Measurements from ENCODE around the gene DTNBP1. TPM values are rescaled to one million over a fixed set of nuclear protein-coding genes. Genes with fewer than 3 reads are reported as not detected.

Gene DTNBP1
- total RNA-seq, 1 donor from 2014 or later = 9.4 TPM

DNA sequence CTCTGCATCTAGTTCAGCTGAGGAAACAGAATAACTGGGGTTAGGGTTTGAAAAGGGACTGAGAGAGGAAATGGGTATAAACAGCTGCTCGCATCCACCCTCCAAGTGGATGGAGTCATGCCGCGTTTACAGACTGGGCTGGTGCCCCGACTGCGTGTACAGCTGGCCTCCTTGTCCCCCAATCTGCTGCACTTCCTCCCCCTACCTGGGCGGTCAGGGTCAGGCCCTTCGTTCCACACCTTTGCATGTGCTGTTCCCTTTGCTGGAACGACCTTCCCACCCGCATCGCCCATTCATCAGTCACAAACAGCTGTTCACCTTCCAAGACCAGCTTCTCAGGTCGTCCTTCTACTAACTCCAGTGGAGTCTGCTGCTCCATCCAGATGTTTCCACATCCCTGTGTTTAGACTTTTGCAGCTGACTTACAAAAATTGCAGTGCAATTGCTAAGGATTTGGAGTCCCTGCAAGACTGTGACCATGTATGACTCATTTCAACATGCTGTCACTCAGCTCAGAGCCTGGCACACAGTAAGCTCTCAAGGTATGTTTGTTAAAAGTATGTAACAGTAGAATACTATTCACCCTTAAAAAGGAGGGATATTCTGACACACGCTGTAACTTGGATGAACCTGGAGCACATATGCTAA is 129.3 kb downstream of the DTNBP1 start:
- DNase-seq (ENCODE audit: low read depth in 2 of 2) = no peak

DNA sequence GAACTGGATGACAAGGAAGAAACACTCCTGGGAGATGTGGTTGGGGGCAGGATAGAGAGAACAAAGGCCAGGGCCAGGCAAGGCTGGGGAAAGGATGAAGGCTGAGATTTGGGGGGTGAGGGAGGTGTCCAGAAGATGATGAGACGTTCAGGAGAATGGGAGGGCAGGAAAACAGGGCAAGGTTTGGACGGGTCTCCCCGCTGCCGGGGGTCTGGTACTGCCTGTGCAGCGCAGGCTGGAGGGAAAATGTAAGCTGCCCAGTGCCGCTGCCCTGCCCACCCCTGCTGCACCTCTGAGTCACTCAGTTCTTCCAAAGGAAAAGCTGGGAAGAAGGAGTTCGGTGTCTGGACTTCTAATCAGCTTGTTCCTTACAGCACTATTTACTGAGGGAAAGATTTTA is 130.9 kb downstream of the DTNBP1 start:
- no peak for DNase-seq (ENCODE audit: low read depth in 2 of 2)

DNA sequence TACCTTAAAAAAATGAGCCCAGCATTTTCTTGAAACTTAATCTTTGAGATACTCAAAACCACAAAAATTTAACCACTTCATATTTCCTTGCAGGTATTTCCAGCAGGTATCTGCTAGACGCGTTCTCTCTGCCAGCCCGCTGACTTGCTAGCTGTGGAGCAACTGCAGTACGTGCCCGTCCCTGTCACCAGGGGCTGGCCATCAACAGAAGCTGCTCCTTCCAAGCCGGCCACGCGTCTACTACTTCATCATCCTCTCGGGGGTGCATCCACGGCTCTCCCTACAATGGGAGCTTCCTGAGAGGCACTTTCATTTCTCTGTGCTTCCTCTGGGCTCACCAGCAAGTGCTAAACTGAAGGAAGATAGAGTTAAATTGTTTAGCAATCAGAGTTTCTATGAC is 132.4 kb downstream of the DTNBP1 start:
- DNase-seq (ENCODE audit: low read depth in 2 of 2) = no peak

DNA sequence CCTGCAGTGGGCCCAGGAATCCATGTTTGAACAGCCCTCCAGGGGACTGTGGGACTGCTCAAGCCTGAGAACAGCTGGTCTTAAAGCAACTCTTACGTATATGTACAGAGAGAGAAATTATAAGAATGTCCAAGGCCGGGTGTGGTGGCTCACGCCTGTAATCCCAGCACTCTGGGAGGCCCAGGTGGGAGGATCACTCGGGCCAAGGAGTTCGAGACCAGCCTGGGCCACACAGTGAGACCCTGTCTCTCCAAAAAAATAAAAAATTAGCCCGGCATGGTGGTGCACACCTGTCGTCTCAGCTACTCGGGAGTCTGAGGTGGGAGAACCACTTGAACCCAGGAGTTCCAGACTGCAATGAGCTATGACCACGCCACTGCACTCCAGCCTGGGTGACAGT is 134.0 kb downstream of the DTNBP1 start:
- DNase-seq (ENCODE audit: low read depth in 2 of 2) = no peak

DNA sequence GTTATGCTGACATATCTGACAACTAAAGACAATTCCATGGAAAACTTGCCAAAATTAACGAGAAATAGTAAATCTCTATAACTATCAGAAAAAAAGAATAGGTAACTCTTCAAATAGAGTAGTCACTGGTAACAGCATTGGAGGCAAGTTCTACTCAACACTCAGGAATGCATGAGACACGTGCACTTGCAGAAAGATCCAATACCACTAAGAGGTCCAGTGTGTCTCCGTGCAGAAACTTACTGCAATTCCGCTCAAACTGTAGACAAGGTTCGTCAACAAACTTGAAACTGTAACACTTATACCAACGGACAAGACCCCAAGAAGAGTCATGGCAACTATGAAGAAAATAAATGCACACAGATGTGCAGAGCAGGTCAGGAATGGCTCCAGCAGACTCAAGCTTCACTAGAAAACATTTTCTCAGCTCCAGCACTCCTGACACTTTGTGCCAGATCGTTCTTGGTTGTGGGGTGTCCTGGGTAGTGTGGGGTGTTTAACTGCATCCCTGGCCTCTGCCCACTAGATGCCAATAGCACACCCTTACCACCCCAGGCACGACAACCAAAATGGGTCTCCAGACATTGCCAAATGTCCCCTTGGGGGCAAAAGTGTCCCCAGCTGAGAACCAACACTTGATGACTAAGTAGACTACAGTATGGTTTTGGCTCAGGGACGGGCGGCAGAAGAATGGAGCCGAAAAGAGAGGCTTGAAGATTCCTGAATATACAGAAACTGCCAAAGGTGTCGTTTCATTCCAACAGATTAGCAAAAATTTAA is 134.8 kb downstream of the DTNBP1 start:
- no peak for DNase-seq (ENCODE audit: low read depth in 2 of 2)

DNA sequence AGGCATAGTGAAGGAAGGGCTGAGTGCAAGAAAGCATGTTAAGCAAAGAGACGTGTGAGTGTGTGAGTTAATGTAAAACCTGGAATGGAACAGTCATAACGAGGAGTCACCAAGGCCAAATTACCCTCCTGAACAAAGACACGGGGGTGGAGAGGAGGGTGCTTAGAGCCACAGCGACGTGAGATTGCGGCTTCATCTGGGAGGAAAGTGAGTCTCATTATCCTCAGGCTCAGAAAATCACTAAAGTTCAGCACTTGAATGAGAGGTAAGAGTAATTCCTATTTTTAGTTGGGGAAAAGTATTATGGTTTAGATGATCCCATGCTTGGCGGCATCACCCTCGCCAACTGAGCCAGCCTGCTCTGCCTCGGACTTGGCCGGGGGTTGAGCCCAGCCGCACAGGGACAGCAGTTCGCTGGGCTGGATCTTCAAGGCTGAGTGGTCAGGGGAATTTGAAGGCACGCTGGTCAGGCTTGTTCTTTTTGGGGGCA is 136.6 kb downstream of the DTNBP1 start:
- DNase-seq (ENCODE audit: low read depth in 2 of 2) = no peak

DNA sequence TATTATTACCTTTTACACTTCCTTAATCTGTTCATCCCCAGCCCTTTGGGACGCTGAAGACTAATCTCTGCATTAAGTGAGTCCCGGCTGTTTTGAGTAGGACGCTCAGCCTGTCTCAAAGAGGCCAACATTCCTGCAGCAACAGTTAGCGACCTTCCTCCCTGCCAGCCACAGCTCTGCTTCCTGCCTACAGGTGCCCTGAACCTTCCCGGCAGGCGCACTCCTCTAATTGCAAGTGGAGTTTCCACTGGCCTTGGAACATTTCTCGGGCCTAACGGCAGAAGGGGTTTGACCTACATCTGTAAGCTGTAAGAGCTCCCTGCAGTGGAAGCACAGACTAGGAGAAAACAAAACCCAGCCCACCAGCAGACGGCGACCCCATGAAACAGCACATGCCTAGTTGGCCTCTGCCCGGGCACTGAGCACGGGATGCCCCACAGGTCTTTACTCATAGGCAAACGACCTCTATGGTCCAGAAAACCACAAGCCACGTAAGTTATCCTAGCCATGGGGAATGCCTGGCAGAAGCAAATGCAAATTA is 137.9 kb downstream of the DTNBP1 start:
- DNase-seq (ENCODE audit: low read depth in 2 of 2) = no peak

DNA sequence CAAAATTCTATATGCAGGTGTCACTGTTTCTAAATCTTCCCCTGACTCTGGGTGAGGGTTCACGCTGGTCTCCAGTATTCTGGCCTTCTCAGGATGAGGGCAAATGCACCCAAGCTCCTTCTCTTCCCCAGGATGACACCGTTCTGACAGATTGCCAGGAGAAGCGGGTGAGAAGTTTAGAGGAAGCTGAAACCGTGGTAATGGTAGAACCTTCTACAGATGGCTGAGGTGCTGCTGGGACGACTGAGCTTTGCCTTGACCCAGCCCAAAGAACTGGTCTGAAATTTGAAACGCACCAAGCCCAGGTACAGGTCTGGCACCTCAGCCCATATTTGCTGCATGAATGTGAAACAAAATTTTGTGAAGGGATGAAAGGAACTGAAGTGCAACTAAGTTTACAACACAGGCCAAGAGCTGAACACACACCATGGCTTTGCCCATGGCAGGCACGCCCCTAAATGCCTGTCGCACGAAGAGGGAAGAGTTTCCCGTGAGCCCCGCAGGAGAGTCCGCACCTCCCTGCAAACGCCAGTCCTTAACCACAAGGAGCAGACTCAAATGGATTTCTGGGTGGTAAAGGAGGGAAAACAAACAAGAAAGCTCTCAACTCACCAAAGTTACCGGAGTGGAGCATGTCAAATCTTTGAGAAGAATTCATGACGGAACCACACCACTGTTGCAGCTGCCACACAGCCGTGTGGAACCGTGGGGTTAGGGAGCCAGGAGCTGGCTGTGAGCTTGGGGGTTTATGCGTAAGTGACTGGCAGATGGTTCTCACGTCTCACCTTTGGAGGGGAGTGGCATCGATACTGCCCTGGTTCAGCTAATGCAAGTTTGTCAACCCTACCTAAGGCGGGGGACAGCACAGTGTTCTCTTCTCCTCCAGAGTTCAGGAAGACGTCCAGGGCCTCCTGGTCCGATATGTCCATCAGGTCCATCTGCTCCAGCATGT is 138.9 kb downstream of the DTNBP1 start:
- no peak for DNase-seq (ENCODE audit: low read depth in 2 of 2)

DNA sequence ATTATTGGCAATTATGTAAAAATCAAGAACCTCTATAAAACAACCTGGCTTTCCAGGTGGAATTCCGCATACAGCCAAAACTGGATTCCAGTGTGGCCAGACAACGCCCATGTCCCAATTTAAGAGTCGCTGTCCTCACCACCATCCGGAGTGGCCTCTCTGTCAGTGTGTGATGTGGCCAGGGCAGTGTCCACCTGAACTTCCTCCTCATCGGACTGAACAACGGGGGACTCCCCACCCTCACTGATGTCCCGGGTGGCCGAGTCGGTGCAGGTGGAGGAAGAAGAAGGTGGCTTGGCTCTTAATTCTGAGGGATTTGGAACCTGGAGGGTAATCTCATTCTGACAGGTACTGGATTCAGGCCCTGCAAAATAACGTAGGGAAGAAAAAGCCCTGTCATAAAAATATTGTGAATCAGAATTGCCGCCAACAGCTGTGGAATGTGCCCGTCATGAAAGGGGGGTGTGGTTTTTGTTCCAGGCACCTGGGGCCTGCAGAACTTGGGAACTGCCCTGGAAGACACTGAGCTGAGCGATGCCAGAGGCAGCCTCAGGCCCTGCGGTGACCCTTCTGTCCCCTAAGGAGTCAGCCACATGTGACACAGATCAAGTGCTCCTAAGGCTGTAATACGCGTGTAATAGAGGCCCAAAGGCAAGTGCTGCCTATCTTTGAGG is 139.8 kb downstream of the DTNBP1 start:
- DNase-seq (ENCODE audit: low read depth in 2 of 2) = no peak

DNA sequence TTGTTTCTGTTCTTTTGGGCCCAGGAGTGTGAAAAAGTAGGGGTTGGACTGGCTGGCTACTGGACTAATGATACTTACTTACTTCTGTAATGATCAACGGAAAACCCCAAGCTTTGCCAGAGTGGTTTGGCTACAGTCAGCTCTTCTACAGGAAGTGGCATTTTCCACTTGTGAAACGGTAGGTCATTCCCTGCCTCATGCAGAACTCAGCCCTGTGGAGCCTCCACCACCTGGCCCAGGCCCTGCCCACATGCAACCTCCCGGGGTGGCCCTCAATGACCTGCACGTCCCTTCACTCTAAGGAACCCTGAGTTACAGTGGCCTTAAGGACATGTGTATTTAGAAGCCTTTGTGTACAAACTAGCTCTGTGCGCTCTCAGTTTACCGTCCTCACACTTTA is 140.4 kb downstream of the DTNBP1 start:
- DNase-seq (ENCODE audit: low read depth in 2 of 2) = peak; percentile 41 to 82

DNA sequence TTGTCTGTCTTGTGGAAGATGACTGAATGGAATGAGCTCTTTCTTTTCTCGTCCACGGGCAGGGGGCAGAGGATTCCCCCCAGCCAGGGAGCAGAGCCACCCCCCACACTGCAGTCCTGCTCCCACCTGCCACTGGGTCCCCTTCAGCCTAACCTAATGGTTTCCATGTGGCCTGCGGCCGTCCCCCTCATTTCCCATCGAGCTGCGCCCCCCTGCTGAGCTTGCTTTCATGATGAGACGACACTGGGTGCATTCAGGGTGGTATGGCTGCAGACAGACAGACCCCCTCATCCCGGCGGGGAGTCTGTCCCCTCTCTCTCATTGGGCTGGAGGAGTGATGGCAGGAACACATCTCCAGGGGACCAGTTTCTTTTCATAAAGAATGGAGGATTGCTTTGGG is 140.8 kb downstream of the DTNBP1 start:
- DNase-seq (ENCODE audit: low read depth in 2 of 2) = no peak

DNA sequence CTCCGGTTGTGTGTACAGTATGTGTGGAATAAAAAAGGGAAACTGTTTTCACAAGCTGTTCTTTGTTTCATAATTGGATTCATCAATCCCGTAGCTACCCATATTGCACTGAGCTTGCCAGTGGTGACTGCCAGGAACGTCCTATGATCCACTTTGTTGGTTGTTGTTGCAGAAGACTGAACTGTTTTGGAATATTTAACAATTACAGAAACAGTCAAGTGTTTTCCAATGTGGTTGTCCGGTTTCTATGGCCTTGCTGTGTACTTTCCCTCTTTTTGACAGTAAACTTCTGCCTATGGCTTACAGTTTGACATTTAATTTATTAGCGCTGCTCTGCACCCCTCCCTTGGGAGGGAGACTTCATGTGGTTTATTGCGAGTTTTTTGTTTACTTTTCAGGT is 141.2 kb downstream of the DTNBP1 start:
- peak in 1 of 2 donors; percentile 35 for DNase-seq (ENCODE audit: low read depth in 2 of 2)

DNA sequence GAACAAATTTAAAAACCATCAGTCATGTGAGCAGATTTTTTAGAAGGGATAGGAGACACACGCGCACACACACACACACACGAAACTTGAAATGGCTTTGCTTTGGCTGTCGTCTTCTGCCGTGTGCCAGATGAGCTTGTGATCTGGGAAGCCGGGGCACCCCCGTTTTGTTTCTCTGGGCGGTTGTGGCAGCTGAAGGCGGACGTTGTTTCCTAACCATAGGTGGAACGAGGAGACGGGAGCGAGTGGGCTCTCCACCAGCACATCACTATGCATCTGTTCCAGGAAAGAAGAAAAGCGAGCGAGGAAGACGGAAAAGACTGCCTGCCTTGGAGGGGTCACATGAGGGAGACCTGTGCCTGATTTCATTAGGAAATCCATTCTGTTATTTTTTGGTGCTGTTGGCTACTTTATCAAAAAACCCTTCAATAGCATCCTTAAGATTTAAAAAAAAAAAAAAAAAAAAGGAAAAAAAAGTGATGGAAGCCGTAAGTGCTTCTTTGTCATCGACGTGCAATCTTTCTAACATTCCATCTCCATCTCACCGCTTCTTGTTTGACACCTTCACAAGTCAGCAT is 142.1 kb downstream of the DTNBP1 start:
- no peak for DNase-seq (ENCODE audit: low read depth in 2 of 2)

DNA sequence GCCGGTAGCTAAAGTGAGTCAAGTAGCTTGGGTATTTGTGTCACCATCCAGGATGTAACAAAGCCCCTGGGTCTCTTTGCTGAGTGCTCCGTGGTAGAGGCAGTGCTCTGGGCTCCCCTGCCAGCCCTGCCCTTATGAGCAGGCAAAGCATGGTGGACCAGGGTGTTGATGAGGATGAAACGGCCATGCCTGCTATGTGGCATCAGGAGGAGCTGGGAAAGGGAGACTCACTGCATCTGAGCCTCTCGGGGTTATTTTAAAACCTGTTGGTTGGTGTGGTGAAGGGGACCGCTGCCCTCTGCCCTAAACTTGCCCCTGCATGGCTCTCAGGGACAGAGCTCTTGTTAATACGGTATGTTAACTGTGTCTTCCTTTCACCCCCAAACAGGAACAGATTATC is 143.1 kb downstream of the DTNBP1 start:
- DNase-seq (ENCODE audit: low read depth in 2 of 2) = no peak

DNA sequence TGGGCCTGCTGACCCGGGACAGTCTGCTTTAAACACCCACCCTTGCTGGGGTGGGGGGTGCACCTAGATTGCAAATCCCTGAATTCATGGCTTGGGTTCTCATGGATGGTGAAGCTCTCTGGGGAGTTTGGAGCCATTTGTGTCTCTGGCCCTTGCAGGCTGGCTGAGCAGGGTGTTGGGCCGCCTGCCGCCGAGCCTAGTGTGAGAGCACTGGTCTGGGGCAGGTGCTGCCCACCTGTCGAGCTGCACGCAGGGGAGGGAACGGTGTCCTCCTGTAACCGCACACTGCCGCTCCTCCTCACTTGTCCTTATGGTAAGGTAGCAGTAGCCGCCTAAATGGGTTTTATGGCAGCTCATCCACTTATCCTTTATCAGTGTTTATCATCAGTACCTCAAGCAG is 143.9 kb downstream of the DTNBP1 start:
- DNase-seq (ENCODE audit: low read depth in 2 of 2) = no peak

DNA sequence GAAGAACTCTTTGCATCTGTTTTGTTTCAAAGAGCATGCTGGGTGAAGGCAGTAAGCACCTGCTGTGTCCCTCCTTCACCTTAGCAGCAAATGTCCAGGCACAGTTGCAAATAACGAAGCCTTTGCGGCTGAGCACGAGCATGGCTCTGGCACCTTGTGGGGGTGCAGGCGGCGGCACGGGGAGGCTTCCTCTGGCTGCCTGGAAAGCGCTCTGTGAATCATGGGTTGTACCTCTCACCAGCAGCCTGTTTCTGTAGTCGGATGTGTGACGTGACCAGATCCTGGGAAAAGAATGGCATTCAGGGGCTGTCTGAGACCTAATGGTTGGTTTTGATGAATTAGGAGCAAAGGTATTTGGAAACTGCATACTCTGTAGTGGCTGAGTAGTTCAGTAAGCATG is 144.8 kb downstream of the DTNBP1 start:
- no peak for DNase-seq (ENCODE audit: low read depth in 2 of 2)

DNA sequence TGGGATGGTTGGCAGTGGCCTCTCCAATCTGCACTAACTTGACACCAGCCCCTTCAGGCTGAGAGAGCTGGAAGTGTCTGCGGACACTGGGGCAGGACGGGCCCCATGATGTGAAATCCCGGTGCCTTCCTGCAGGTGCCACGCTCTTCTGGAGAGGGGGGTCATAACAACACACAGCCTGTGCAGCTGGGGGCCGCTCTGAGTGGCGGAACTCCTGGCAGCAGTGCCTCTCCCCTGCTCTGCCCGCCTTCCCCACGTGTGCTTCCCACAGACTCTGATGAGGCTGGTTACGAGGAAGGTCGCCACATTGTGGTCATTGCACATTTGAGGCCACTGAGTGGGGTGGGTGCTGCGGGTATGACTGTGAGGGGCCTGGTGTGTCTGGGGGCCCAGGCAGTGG is 145.2 kb downstream of the DTNBP1 start:
- no peak for DNase-seq (ENCODE audit: low read depth in 2 of 2)

DNA sequence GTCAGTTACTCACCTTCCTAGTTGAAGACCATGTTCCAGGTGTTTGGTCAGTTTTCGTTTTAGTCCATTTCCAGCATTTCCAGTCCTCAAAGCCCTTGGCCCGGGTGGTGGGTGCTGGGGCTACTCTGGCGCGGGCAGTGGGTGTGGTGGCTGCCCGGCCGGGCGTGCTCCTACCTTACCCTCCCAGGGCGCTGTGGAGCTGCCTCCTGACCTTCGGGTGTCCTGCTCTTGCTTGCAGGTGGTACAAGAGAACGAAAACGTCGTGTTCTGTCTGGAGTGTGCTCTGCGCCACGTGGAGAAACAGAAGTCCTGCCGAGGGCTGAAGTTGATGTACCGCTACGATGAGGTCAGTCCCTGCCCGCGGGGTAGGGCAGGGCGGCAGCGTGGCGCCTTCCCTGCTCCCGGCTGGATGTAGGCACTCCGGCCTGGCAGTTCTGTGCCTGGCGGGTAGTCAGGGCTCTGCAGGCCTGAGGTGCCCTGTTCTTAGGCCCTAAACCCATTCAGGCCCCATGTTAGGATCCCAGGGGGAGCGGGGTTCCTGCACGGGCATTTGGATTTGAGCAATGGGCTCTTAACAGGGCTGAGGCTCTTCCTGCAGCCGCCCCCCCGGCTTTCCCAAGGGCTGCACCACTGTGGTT is 145.8 kb downstream of the DTNBP1 start:
- DNase-seq (ENCODE audit: low read depth in 2 of 2) = no peak

DNA sequence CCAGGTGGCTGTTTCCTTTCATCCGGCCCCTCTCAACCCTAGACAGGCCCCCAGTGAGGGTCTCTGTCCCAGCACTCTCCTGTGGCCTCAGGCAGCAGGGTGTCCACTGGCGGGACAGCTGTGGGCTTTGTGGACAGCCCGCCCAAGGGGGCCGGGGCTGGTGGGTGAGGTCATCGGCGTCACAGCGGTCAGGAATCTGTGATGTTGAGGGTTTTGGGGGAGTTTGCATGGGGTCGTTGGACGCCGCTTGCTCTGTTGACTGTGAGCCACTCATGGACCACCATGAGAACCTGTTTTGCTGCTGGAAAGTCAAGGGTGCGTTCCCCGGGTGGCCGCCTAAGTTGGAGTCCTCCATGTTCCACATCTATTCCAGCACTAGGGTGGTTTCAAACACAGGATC is 146.4 kb downstream of the DTNBP1 start:
- DNase-seq (ENCODE audit: low read depth in 2 of 2) = no peak

DNA sequence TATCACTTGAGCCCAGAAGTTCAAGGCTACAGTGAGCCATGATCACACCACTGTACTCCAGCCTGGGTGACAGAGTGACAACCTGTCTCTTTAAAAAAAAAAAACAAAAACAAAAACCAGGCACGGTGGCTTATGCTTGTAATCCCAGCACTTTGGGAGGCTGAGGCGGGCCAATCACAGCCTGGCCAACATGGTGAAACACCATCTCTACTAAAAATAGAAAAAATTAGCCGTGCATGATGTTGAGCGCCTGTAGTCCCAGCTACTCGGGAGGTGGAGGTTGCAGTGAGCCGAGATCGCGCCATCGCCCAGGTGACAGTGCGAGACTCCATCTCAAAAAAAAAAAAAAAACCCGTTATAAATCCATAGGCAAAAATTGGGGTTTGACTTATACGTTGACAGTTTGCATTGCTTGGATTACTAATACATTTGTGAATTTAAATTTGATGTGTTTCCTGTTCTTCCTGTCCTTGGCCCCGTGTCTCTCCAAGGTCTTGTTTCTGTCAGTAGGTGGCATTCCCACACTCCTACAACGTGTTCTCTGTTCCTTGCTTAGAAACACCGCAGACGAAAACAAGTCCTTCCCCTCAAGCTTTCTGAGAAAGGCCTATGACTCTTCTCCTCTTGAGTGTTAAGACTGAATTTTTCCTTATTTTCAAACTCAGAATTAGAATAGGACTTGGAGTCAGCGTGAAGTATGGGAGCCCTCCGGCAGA is 147.0 kb downstream of the DTNBP1 start:
- no peak for DNase-seq (ENCODE audit: low read depth in 2 of 2)
